GM12864 (cell line): ENCODE measurements around the gene ZNF358.

ENCODE experiments used
- DNase-seq: peaks from one replicate; pipeline ENCODE4 v3.0.0-alpha.2; 2011; ENCODE audit warnings: low read depth
- H3K4me3 ChIP-seq: 2 replicates; pipeline ENCODE4 v1.5.1; 2011; ENCODE audit warnings: mild to moderate bottlenecking, low read depth, low read length, control low read depth
- TF ChIP-seq, protein P1 (sequence below): IDR thresholded peaks from 2 replicates; pipeline ENCODE4 v1.5.1; 2011; ENCODE audit warnings: low read depth, mild to moderate bottlenecking, moderate library complexity, low read length, control low read depth, inconsistent platforms; ENCODE audit errors: missing control alignments

Gene ZNF358

DNA sequence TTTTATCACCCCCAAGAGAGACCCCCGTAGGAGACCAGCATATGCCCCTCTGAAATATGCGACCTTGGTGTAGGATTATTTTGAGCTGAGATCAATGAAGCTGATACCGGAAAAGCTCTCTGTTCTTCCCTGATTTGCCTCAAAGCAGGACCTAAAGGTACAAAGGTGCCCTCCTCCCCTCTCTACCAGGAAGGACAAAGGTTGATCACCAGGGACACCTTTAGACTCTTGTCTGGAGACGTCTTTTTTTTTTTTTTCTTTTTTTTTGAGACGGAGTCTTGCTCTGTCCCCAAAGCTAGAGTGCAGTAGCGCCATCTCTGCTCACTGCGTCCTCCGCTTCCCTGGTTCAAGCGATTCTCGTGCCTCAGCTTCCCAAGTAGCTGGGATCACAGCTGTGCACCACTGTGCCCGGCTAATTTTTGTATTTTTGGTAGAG, 26.3 kb upstream of the ZNF358 start:
- no peak for DNase-seq
- TF ChIP-seq, protein P1, sequence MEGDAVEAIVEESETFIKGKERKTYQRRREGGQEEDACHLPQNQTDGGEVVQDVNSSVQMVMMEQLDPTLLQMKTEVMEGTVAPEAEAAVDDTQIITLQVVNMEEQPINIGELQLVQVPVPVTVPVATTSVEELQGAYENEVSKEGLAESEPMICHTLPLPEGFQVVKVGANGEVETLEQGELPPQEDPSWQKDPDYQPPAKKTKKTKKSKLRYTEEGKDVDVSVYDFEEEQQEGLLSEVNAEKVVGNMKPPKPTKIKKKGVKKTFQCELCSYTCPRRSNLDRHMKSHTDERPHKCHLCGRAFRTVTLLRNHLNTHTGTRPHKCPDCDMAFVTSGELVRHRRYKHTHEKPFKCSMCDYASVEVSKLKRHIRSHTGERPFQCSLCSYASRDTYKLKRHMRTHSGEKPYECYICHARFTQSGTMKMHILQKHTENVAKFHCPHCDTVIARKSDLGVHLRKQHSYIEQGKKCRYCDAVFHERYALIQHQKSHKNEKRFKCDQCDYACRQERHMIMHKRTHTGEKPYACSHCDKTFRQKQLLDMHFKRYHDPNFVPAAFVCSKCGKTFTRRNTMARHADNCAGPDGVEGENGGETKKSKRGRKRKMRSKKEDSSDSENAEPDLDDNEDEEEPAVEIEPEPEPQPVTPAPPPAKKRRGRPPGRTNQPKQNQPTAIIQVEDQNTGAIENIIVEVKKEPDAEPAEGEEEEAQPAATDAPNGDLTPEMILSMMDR, result no peak
- H3K4me3 ChIP-seq, result no peak overlapping the region

DNA sequence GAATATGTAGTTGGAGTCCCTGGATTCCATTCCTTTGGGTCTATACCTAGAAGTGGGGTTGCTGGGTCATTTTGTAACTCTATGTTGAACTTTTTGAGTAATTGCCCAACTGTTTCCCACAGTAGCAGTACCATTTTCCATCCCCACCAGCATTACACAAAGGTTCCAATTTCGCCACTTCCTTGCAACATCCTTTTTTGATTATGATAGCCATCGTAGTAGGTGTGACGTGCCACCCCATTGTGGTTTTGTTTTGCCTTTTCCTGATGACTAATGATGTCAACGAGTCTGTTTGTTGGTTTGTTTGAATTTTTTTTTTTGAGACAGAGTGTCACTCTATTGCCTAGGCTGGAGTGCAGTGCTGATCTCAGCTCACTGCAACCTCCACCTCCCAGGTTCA, 23.8 kb upstream of the ZNF358 start:
- H3K4me3 ChIP-seq, result no peak overlapping the region
- DNase-seq, result no peak
- TF ChIP-seq, protein P1, result no peak

DNA sequence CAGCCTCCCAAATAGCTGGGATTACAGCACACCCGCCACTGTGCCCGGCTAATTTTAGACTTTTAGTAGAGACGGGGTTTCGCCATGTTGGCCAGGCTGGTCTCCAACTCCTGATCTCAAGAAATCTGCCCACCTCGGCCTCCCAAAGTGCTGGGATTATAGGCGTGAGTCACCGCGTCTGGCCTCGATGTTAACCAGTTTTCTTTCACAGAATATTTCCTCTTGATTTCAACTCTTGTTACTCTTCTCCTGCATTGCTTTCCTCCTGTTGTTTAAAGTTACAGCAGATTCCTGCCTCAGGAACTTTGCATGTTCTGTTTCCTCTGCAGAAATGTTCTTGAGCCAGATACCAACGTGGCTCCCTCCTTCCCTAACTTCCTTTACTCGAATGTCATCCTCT, 23.3 kb upstream of the ZNF358 start:
- no peak overlapping the region for H3K4me3 ChIP-seq

DNA sequence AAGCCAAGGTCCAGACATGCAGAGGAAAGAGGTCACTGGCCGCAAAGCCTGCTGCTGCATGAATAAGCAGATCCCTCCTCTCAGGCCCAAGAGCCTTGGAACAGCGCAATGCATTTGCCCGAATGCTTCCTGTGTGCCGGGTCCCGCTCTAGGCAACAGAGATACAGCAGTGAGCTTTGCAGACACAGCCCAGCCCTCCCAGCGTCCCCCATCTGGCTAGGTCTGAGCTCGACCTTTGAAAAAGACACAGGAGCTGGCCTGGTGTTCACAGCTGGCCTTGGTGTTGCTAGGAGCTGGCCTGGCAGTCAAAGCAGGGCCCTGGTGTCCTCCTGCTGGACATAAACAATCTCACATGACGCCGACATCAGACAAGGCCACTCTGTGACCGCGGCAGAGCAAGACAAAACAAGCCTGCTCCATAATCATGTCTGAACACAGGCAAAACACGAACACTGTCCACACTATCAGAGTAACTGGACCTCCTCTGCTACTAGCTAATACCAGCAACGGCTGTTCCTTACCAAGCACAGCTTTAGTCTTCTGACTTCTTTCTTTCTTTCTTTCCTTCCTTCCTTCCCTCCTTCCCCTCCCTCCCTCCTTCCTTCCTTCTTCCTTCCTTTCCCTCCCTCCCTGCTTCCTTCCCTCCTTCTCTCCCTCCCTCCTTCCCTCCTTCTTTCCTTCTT, 21.3 kb upstream of the ZNF358 start:
- no peak for DNase-seq
- TF ChIP-seq, protein P1, result no peak
- no peak overlapping the region for H3K4me3 ChIP-seq

More for the DNA sequence above, 23.3 kb upstream of the ZNF358 start:
- TF ChIP-seq, protein P1, result no peak
- DNase-seq, result no peak

DNA sequence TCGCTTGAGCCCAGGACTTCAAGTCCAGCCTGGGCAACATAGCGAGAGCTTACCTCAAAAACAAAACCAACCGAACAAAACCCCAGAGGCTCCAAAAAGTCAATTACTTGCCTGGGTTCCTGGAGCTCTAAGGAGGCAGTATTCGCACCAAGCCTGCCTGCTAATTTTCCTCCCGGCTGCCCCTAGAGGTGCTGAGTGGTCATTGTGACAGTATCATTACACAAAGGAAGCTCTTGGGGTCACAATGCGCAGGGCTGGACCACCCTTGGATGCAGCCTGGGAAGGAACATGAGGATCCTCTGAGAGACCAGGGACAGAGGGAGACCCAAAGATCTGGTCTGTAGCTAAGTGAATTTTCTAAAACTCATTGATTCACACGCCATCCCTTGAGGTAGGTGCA, 18.6 kb upstream of the ZNF358 start:
- no peak overlapping the region for H3K4me3 ChIP-seq
- TF ChIP-seq, protein P1, result peak; percentile 64
- no peak for DNase-seq

DNA sequence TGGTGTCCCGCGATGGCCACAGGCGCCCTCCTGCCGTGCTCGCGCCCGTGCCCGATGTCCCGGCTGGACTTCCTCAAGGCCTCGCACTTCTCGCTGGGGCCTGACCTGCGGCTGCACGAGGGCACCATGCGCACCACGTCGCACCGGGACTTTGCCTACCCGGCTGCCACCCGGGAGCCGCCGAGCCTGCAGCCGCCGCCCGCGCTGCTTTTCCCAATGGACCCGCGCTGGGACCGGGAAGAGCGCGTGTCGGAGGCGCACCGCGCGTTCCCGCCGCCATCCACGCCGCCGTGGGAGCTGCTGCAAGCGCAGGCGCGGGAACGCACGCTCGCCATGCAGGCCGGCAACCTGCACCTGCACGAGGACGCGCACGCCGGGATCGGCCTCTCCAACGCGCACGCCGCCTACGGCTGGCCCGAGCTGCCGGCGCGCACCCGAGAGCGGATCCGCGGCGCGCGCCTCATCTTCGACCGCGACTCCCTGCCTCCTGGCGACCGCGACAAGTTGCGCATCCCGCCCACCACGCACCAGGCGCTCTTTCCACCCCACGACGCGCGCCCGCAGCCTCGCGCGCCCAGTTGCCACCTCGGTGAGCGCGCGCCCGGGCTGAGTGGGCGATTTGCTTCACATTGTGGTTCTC, 15.0 kb upstream of the ZNF358 start:
- H3K4me3 ChIP-seq, result peak overlapping the region; percentile 43
- TF ChIP-seq, protein P1, result no peak
- no peak for DNase-seq

DNA sequence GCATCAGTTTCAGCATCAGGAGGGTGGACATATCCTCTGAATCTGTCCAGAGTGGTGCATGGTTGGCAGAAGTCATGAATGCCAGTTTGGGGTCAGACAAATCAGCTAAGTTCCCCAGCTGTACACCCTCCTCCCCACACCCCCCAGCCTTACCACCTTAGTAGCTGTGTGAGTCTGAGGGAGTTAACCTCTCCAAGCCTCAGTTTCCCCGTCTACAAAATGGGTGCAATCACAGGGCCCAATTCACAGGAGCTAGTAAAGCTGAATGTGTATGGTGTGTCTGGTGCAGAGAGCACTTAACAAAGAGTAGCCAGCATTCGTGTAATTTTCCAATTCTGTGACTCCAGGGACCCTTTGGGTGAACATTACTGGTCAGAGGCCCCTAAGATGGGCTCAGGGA, 13.4 kb upstream of the ZNF358 start:
- H3K4me3 ChIP-seq, result no peak overlapping the region
- TF ChIP-seq, protein P1, result no peak
- no peak for DNase-seq
